GM18505 (cell line): ENCODE measurements around the gene METTL8.

Experiments used
- ATAC-seq: cut with Tn5 transposase; IDR thresholded peaks from one replicate; pipeline ENCODE4 v1.9.1; 2021; ENCODE audit not compliant: unreplicated experiment
- POLR2A ChIP-seq: IDR thresholded peaks from 4 replicates; pipeline ENCODE4 v1.6.1; 2011; ENCODE audit warnings: borderline replicate concordance; ENCODE audit not compliant: insufficient read depth, insufficient read length; ENCODE audit errors: extremely low read depth

Gene METTL8

GRCh38 chr2:171330155-171330956, 103.4 kb downstream of the METTL8 start:
- no peak for ATAC-seq
- no peak for TF ChIP-seq POLR2A

- TF ChIP-seq POLR2A: no peak
- ATAC-seq: no peak
These were observed 106.7 kb downstream of the METTL8 start for GRCh38 chr2:171327043-171327496.

GRCh38 chr2:171325886-171326585, 107.8 kb downstream of the METTL8 start:
- TF ChIP-seq POLR2A: no peak
- peak; percentile 50 for ATAC-seq

- TF ChIP-seq POLR2A: peak; percentile 10
- ATAC-seq: no peak
These were observed 109.7 kb downstream of the METTL8 start for GRCh38 chr2:171323971-171324528.

GRCh38 chr2:171322928-171323327, 110.9 kb downstream of the METTL8 start:
- no peak for ATAC-seq

GRCh38 chr2:171320731-171321130, 113.1 kb downstream of the METTL8 start:
- ATAC-seq: no peak
- TF ChIP-seq POLR2A: no peak

More at GRCh38 chr2:171322928-171323327, 110.9 kb downstream of the METTL8 start:
- TF ChIP-seq POLR2A: no peak

- peak; percentile 30 for ATAC-seq
- no peak for TF ChIP-seq POLR2A
These were observed 113.6 kb downstream of the METTL8 start for GRCh38 chr2:171320208-171320621.

- peak; percentile 40 for ATAC-seq
- TF ChIP-seq POLR2A: peak; percentile 76
These were observed 114.5 kb downstream of the METTL8 start for GRCh38 chr2:171319164-171319810.

GRCh38 chr2:171318463-171318934, 115.3 kb downstream of the METTL8 start:
- TF ChIP-seq POLR2A: no peak
- no peak for ATAC-seq

GRCh38 chr2:171317492-171318125, 116.2 kb downstream of the METTL8 start:
- ATAC-seq: peak; percentile 37
- peak; percentile 25 for TF ChIP-seq POLR2A

- ATAC-seq: no peak
- no peak for TF ChIP-seq POLR2A
These were observed 116.9 kb downstream of the METTL8 start for GRCh38 chr2:171316755-171317337.

- ATAC-seq: no peak
- no peak for TF ChIP-seq POLR2A
These were observed 117.6 kb downstream of the METTL8 start for GRCh38 chr2:171316220-171316619.
